Measurements from ENCODE around the gene NOX3.
A peak's percentile ranks its signal among the peaks of the same experiment; 100 is the strongest.

The NOX3 gene

DNA sequence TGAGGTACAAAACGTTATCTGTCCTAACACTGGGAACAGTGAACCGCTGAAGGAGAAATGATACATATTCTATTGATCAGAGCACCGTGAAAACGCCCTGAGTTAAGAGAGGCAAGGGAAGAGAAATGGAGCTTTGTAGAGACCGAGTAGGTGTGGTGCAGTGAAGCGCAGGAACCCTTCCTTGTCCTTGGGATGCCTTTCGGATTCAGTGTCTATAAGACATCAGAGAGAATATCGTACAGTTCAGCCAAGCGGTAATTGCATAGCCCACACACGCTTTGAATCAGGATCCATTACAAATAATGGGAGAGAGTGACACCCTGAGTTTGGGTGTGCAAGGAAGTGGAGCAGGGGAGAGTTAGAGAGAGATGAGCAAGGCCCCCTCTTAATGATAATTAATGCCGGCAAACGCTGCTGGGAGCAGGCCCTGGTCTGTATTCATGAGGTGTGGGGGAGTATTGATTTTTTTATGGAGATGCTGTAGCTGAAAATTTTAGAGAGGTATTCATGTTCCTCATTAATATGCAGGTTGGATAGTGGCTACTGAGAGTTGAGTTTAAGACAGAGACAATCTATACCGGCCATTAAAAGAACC lies 20.7 kb downstream of the NOX3 start:
- no peak for DNase-seq (ENCODE audit: low read depth in 4 of 4, low spot score in 1 of 4)

DNA sequence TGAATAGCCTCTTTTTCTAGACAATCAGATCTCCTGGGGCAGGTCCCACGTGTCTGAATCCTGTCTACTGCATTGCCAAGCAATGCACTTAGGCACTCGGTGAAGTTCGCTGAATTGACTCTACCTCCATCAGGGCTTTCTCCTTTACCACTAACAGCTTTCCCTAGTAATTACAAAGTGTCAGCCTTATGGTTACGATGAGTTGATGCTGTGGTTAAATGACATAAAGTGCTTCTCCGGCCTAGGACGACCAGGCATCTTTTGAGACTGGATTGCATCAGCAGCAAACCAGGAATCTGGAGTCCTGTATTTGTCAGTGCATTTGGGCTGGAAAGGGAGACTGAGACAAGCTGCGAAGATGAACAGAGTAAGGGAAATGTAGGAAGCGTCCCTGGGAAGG lies 21.5 kb downstream of the NOX3 start:
- no peak for DNase-seq (ENCODE audit: low read depth in 4 of 4, low spot score in 1 of 4)

DNA sequence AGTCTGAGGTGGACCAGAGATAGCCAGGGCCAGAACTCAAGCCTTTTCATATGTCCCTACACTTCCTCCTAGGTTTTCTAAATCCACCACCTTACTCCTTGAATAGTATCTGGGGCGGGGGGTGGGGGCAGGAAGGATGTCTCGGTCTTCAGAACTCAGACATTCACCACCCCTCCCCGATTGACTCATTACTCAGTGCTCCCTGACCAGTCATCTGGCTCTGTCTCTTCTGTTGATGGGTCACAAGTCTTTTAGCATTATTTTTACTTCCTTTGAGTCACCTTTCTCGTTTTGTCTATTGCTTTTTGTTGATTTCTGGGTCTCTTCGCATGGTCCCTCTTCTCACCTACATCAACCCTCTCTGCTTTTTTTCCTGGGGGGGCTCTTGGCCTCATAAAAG lies 23.3 kb downstream of the NOX3 start:
- no peak for DNase-seq (ENCODE audit: low read depth in 4 of 4, low spot score in 1 of 4)

DNA sequence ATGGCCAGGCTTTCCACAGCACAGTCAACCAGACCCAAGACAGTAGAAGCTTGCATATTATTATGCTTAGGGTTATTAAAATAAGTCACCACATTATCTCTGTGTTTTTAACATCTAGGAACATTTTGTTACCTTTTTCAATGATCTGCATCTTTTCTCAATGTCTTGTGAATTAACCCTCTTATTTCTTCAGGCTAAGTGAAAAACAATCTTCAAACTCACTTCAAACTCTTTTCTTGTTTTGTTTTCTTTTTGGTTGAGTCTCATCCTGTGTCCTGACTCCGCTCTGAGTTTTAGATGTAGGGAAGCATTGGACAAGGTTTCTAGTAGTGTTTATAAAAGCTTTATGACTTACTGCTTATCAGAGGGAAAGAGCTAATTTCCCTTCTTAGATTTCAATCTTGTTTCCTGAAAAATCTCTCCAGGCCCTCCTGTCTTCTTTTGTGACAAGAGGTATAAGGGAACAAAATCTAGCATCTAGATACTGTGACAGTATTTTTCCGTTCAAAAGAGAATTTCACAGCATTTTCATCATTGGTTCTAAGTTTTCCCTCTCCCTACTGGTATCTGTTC lies 26.2 kb downstream of the NOX3 start:
- DNase-seq (ENCODE audit: low read depth in 4 of 4, low spot score in 1 of 4) = no peak

DNA sequence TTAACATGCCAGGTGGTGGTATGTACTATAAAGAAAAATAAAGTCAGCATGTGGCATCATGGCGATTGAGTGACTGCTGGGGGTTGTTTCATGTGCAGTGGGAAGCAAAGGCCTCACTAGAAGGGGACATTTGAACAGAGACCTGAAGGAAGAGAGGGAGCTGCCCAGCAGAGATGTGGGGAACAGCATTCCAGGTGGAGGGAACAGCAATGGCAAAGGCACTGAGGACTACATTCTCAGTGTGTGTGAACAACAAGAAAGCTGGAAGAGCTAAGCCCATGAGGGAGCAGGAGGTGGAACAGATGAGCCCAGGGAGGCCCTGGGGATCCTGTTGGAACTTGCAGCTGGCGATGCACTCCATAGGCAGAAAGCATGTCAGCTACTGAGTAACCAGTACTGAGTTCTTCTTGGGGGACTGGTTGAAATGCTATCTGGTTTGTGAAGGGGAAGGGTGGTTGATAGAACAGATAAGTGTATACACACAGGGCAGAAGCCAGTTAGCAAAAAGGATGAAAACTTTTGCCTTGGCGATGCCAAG lies 29.2 kb downstream of the NOX3 start:
- DNase-seq (ENCODE audit: low read depth in 4 of 4, low spot score in 1 of 4) = no peak

DNA sequence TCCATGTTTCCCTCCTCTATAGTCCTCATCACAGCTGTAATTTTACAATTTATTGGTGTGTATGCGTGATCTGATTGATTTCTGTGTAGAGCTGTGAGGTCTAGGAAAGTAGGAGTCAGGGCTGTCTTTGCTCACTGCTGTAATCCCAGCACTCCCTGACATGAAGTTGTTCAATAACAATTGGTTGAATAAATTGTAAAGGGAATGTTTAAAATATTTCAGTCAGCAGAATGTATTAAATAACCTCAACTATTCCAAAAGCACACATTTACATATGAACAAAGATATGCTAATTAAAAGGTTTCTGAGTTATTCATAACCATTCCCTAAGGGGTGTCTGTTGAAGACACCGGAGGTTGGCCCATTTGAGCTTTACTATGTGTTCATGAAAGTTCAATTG lies 31.5 kb downstream of the NOX3 start:
- no peak for DNase-seq (ENCODE audit: low read depth in 4 of 4, low spot score in 1 of 4)

DNA sequence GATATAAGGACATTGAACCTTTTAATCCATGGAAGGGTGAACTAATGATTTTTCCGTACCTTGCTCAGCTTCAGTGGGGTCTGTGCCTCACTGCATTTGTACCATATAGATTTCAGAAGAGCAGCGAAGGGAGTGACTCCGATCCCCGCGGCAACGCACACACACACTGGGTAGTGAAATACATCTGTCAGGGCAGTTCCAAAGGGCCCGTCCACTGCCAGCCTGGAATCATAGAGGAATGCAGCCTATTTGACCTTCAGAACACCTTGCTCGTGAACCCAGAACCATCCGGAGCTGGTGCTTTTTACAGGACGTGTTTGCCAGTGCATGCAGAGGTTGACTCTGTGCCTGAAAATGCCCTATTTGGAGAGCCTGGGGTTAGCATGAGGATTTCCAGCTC lies 33.0 kb downstream of the NOX3 start:
- no peak for DNase-seq (ENCODE audit: low read depth in 4 of 4, low spot score in 1 of 4)

DNA sequence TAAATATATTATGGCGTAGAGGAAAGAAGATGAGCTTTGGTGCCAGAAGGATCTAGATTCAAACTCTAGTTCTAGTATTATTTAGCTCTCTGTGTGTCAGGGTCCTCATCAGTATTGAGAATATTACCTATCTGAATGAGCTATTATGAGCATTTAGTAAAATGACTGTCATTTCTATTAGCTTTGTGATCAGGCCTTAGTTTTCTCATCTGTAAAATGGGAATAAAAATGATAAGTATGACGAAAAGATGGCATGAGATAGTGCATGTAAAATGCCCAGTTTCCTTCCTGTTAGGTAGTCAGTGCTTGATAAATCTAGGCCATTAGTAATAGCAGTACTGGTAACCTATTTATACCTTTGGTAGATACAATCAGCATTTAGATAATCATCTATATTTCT lies 35.1 kb downstream of the NOX3 start:
- no peak for DNase-seq (ENCODE audit: low read depth in 4 of 4, low spot score in 1 of 4)

DNA sequence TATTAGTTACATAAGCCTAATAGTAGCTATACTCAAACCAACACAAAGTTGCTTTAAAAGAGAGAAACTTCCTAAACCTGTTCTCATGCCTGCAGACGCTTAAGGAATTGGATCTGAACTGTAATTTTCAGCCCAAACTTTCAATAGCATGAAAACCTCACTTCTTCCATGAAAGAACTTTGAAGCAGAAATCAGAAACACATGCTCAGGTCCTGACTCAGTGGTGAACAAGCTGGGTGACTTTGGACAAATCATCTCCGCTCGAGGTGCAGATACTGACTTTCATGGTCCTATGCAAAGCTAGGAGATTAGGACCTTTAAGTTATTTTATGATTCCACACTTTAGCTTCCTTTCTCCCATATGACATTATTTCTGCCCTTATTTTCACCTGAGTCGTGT lies 36.5 kb downstream of the NOX3 start:
- DNase-seq (ENCODE audit: low read depth in 4 of 4, low spot score in 1 of 4) = no peak

DNA sequence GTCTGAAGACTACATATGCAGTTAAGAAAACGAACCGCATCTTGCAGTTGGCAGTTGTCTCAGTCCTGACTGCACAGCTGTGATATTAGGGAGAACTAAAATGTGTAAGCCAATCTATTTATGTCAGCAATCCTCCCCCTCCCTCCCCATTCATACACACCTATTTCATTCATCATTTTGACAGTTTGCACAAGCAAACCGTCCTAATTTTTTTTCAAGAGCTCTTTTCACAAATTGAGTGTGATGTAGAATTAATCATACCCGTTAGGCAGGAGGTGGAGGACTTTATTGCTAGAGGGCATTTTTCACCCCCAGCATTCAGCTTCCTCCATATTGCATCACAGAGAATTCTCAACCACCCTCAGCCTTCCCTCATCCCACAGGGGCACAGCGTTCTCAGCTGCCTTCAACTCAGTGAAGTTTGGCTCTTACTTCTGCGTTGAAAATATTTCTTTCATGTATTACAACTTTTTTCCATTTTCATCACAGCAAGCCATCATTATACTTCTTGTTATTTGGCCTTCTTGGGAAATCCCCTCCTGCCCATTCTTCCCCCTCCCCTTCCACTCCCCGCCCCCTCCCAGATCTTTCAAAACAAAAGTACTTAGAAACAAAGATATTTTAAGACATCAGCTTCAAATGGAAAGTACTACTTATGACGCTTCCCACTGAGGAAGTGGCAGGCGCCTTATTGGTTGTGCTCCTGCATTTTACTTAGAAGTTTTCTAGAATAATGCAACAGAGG lies 37.5 kb downstream of the NOX3 start:
- peak; percentile 23 to 62 (median 48) for DNase-seq (ENCODE audit: low read depth in 4 of 4, low spot score in 1 of 4)

DNA sequence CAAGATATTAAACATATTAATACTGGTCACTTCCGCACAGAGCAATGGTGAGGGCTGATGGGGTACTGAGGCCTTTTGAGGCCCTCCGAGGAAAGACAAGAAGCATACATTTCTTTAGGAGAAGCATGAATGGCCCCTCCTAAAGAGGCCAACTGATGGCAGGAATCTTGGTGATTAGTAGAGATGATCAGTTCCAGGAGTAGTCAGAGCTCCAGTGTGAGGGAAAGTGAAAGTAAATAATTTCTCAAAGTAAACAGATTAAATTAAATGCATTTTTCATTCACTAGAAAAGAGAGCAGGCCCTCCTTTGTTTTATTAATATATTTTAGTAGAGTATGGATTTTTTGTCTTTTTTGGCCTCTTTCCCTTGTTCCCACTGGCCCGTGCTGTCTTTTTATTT lies 38.2 kb downstream of the NOX3 start:
- DNase-seq (ENCODE audit: low read depth in 4 of 4, low spot score in 1 of 4) = no peak

DNA sequence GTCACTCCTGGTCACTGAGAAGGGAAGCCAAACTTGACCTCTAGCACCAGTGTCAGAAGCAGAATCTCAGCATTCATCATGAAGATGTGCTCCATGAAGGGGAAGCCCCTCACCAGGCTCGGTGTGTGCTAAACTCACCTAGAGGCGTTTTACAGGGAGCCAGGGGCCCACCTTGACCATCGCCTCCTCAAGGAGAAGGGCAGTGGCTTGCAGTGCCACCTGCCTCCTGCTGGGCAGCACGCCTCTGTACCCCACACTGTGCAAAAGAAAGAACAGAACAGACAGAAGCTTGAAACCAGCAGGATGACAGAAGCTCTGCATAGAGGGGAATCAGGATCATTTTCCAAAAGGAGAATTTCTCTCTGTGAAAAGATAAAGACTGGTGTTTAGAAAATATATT lies 39.7 kb downstream of the NOX3 start:
- DNase-seq (ENCODE audit: low read depth in 4 of 4, low spot score in 1 of 4) = no peak

DNA sequence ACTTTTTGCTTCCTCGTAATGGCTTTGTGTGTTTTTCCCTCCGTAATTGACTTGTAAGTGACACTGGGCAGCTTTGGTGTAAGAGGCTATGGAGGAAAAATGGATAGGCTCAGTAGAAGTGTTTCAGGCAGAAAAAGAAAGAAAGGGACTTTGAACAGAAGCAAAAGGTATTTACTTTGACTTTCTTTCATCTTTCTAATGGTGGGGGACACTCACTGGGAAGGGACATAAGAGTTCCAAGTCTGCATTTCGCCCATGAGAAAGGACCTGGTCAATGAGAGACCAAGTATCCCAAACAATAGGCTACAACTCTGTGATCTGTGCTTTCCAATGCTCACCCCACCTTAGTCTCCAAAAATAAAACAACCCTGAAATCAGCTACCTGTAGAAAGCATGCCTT lies 41.6 kb downstream of the NOX3 start:
- no peak for DNase-seq (ENCODE audit: low read depth in 4 of 4, low spot score in 1 of 4)

DNA sequence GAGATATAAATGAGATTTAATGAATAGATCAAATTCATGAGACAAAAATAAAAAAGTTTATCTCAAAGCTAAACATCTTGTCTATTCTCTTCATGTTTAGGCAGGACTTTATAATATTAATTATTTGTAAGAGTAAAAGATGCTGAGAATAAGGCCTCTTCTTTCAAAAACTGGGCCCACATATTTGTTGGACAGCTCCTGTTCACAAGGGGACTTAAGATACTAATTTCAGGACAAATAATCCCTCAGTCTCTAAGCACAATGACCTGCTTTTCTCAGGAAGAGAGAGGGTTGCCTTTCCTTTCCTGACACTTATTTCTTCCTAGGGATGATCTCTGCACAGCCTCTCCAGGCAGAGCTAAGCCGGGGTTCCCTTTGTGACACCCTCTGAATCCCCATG lies 43.3 kb downstream of the NOX3 start:
- DNase-seq (ENCODE audit: low read depth in 4 of 4, low spot score in 1 of 4) = no peak

DNA sequence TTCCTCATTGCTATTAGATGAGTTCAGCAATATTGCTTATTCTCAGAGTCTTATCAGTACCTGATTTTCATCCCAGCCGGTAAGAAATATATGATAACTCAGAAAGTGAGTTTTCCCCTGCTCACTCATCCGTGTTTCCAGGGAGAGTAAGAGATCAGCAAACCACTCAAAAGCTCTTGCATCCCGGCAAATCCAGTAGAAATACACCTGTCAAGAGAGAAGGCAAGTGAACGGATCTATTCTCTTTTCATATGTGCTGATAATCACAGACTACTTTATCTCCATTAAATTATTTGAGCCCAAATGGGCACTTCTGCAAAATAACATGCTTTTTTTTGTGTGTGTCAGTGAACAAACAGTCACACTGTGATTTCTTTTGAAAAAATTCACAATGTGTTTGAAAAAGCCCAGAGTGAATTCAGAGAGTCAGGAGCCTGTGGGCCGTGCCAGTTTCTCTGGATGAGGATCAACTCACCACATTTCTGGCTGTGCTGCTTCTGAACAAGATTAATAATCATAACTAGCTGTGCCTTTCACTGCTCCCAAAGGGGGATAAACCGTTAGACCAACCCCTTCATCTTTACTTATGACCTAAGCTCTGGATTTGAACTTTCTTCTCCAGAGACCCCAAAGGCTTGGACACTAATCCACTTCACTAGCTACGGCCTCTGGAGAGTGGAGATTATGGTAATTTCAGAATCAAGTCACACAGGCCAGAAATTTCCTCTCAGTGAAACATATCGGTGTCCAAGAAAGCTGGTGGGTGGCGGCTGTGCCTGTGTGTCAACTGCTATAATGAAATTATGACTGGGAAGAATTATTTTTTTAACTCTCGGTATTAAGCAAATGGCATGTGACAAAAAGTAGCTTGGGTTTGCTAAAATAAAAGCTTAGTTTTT lies 44.2 kb downstream of the NOX3 start:
- DNase-seq (ENCODE audit: low read depth in 4 of 4, low spot score in 1 of 4) = no peak

DNA sequence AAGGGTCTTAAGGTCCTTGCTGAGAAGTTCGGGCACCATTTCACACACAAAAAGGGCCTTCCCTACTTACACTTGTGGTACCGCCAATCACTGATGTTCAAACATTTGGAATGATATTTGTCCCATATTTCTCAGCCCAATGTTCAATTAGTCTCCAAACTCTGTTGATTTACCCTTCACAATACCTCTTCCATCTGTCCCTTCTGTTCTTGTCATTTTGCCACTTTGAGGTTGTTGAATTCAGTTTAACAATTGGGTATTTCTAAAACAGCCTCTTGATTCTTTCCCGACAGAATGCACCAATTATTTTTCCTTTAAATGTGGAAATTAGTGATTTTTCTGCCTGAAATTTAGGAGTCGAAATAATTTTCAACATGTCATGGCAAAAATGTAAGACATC lies 46.2 kb downstream of the NOX3 start:
- no peak for DNase-seq (ENCODE audit: low read depth in 4 of 4, low spot score in 1 of 4)

DNA sequence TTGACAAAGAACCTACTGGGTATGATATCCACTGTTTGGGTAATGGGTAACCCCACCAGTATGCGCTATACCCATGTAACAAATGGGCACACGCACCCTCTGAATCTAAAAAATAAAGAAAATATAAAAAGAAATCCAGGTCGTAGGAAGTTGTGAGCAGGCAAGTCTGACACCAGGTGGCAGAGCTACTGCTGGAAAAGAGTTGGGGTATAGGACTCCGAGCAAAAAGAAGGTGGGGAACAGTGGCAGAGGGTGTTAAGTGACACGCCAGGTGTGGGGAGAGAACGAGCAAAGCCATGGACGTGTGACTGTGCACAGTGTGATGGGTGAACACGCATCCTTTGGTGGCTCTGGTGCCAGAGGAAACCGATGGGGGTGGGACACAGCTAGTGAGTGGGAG lies 46.7 kb downstream of the NOX3 start:
- no peak for DNase-seq (ENCODE audit: low read depth in 4 of 4, low spot score in 1 of 4)

DNA sequence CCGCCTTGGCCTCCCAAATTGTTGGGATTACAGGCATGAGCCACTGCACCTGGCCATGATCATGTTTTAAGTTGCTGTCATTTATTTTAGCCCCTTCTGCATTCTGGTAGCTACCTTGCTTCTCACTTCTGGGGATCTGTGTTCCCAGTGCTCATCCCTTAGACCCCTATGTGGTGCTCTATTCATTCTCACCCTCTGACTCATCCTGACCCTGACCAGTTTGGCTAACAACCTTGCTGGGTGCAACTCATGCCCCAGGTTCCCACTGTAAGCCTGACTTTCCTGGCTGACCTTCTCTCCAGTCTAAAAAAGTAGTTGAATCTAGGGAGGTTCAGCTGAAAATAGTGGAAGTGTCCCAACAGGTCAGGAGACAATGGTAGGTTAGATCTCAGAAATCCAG lies 47.4 kb downstream of the NOX3 start:
- DNase-seq (ENCODE audit: low read depth in 4 of 4, low spot score in 1 of 4) = no peak

DNA sequence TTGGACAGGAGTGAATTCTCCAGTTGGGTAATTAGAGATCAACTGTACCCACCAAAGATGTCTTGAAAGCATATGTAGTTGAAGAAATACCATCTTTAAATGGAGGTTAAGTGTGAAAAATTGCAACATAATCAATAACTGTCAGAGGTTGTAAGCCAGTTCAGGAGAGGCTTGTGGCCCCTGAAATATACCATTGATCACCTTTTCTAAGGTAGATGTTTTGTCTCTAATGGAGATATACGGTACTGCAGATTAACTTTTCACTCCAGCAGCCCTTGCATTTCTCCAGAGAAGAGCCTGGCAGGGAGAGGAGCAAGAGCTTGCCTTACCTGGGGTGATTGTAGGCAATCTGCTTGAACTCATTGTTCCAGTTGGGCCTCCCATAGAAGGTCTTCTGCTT lies 48.8 kb downstream of the NOX3 start:
- DNase-seq (ENCODE audit: low read depth in 4 of 4, low spot score in 1 of 4) = no peak

DNA sequence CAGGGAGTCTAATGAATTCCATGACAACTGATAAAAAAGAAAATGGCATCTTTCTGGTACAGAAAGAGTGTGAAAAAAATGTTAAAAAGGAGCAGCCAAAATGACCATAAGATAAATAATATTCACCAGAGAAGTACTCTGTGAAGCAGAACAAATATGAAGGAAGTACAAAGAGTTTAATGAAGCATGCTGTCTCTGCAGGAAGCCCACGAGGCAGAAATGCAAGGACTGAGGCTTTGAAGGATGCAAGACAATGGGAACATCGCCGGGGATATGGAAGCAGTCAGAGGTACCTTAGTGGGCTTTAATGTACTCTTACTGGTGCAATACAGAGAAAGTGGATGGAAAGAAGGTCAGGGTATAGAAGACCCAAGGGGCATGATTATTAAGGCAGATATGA lies 50.7 kb downstream of the NOX3 start:
- DNase-seq (ENCODE audit: low read depth in 4 of 4, low spot score in 1 of 4) = no peak

DNA sequence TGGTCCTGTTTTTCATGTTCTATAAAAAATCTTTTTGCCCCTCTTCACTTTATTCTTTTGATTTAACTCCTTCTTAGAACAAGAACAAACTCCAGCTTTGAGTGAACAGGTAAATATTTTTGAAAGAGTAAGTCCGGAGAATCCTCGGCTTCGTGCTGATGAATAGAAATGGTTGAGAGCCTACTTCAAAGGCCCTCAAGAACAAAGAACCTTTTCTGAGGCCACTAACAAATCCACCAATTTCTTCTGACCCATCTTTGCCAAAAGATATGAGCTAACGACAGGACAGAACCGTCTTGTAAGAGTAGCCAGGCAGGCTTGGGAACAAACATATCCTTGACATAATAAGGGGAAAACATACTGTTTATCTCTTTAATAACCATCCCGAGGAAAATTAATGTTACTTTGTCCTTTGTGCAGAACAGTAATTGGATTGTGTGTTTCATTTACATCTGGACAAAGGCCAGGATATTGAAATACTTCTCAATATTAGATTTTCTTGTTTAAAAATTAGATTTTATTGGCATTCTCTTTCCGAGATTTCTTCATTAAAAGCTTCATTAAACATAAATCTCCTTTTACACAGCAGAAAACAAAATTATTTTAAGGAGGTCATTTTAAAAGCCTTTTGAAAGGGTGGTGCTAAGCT lies 52.9 kb downstream of the NOX3 start:
- DNase-seq (ENCODE audit: low read depth in 4 of 4, low spot score in 1 of 4) = no peak

All from stimulated activated CD4-positive, alpha-beta T cell treated with anti-CD3 and anti-CD28 coated beads, Interleukin-1b, Interleukin-23, amount 100 ng/mL, for 24 hours (primary cell).